KMS-11 (cell line): ENCODE data around the gene HSDL2.

ENCODE experiments used
- H2AFZ ChIP-seq: fragments of 200-600 bp; sonication (generic); 2 replicates; pipeline ENCODE4 v1.6.1; 2016; ENCODE audit warnings: antibody characterized with exemption, mixed run types, low read depth
- H3K27ac ChIP-seq: fragments of 200-600 bp; sonication (generic); 2 replicates; pipeline ENCODE4 v1.6.1; 2016; ENCODE audit warnings: mild to moderate bottlenecking, mixed run types
- H3K27me3 ChIP-seq: fragments of 200-600 bp; sonication (generic); 2 replicates; pipeline ENCODE4 v1.6.1; 2017; ENCODE audit warnings: mild to moderate bottlenecking, low read depth, mixed run types, moderate library complexity; ENCODE audit not compliant: insufficient read depth
- H3K36me3 ChIP-seq: fragments of 200-600 bp; sonication (generic); 2 replicates; pipeline ENCODE4 v1.6.1; 2017; ENCODE audit warnings: mild to moderate bottlenecking, mixed run types; ENCODE audit not compliant: insufficient read depth
- H3K4me1 ChIP-seq: fragments of 200-600 bp; sonication (generic); 2 replicates; pipeline ENCODE4 v1.6.1; 2016; ENCODE audit warnings: mild to moderate bottlenecking, low read depth, mixed run types; ENCODE audit not compliant: poor library complexity, severe bottlenecking
- H3K4me2 ChIP-seq: fragments of 200-600 bp; sonication (generic); 2 replicates; pipeline ENCODE4 v1.7.0; 2016; ENCODE audit warnings: mild to moderate bottlenecking, mixed run types
- H3K4me3 ChIP-seq: fragments of 200-600 bp; sonication (generic); IDR thresholded peaks from 2 replicates; pipeline ENCODE4 v1.6.1; 2017; ENCODE audit warnings: low read depth, low read length, mixed read lengths; ENCODE audit not compliant: insufficient read depth
- H3K79me2 ChIP-seq: fragments of 200-600 bp; sonication (generic); 2 replicates; pipeline ENCODE4 v1.6.1; 2016; ENCODE audit warnings: low read depth, mixed run types; ENCODE audit not compliant: insufficient read depth
- H3K9ac ChIP-seq: fragments of 200-600 bp; sonication (generic); 2 replicates; pipeline ENCODE4 v1.6.1; 2016; ENCODE audit warnings: mild to moderate bottlenecking, mixed run types
- H4K20me1 ChIP-seq: fragments of 200-600 bp; sonication (generic); 2 replicates; pipeline ENCODE4 v1.6.1; 2016; ENCODE audit warnings: mild to moderate bottlenecking, mixed run types; ENCODE audit not compliant: insufficient read depth
- TF ChIP-seq, protein P1 (sequence below): fragments of 200-600 bp; sonication (generic); conservative IDR thresholded peaks from 2 replicates; pipeline ENCODE4 v1.6.1; 2017; ENCODE audit warnings: low read depth, mild to moderate bottlenecking, antibody characterized with exemption, low read length, moderate library complexity, mixed read lengths

The HSDL2 gene

DNA sequence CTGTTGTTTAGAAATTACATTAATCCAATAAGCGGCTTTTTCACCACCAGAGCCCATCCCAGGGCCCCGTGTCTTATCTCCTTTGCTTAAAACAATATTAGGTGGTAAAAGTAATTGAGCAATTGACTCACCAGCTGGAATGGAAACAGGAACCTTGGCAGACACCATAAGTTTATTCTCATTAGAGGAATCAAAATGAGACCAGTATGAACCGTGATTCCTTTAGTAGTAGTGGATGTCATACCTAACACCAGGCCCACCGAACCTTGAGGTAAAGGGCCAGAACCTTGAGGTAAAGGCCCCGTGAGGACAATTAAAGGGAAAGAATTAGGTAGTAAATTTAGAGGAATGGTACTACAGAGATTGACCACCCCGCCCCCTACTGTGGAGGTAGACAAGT, 16.5 kb downstream of the HSDL2 start:
- Histone ChIP-seq H3K4me1 (peaks cover 7% of the 10 kb centered on the region), H3K4me2 (no peak overlapping the region), H3K27me3 (no peaks in the 10 kb centered on the region), H3K9ac (no peak overlapping the region), H3K27ac (no peak overlapping the region), H2AFZ (no peak overlapping the region), H3K4me3 (no peak overlapping the region), H3K79me2 (no peaks in the 10 kb centered on the region), H4K20me1 (no peaks in the 10 kb centered on the region), H3K36me3 (no peaks in the 10 kb centered on the region)
- TF ChIP-seq, protein P1, sequence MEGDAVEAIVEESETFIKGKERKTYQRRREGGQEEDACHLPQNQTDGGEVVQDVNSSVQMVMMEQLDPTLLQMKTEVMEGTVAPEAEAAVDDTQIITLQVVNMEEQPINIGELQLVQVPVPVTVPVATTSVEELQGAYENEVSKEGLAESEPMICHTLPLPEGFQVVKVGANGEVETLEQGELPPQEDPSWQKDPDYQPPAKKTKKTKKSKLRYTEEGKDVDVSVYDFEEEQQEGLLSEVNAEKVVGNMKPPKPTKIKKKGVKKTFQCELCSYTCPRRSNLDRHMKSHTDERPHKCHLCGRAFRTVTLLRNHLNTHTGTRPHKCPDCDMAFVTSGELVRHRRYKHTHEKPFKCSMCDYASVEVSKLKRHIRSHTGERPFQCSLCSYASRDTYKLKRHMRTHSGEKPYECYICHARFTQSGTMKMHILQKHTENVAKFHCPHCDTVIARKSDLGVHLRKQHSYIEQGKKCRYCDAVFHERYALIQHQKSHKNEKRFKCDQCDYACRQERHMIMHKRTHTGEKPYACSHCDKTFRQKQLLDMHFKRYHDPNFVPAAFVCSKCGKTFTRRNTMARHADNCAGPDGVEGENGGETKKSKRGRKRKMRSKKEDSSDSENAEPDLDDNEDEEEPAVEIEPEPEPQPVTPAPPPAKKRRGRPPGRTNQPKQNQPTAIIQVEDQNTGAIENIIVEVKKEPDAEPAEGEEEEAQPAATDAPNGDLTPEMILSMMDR, result no peak

DNA sequence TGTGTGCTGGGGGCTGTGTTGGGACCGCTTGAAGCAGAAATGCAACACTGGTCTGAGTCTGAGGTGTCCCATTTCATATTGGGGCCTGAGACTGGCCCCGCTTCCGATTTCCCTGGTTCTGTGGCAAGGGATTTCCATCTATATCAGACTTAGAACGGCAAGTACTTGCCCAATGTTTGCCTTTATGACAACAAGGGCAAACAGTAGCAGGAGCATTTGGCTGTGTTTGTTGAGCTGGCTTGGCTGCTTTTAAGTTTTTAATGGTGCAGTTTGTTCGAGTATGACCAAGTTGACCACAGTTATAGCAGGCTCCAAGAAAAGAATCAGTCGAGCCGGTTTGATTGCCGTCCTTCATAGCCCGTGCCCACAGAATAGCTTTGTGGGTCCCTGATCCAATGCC, 17.0 kb downstream of the HSDL2 start:
- no peak overlapping the region for H3K4me2 ChIP-seq
- no peak overlapping the region for H3K4me3 ChIP-seq
- H3K79me2 ChIP-seq, result no peaks in the 10 kb centered on the region
- H2AFZ ChIP-seq, result no peak overlapping the region
- H3K27ac ChIP-seq, result no peak overlapping the region
- H3K36me3 ChIP-seq, result no peaks in the 10 kb centered on the region
- H3K4me1 ChIP-seq, result peaks cover 2% of the 10 kb centered on the region
- TF ChIP-seq, protein P1, result no peak
- no peak overlapping the region for H3K9ac ChIP-seq
- no peaks in the 10 kb centered on the region for H4K20me1 ChIP-seq
- H3K27me3 ChIP-seq, result no peaks in the 10 kb centered on the region

DNA sequence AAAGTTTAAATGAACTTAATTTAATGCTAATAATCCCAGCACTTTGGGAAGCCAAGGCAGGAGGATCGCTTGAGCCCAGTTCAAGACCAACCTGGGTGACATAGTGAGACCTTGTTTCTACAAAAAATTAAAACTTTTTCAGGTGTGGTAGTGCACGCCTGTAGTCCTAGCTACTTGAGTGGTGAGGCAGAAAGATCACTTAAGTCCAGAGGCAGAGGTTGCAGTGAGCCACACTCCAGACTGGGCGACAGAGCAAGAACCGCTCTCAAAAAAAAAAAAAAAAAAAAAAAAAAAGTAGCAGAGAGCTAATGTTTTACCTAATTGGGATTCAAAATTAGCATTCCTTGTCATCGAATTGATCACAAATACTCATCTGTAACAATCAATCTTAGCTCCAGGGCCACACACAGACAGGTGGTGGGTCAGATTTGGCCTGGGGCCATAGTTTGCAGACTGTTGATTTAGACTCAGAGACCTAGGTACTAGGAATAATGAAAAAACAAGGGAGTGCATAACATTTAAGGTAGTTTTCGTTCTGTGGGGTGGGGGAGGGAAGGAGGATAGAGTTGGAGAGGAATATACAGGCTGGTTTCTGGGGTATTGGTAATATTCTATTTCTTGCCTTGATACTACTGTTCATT, 21.4 kb downstream of the HSDL2 start:
- Histone ChIP-seq H3K4me1 (no peaks in the 10 kb centered on the region), H4K20me1 (no peaks in the 10 kb centered on the region), H3K36me3 (no peaks in the 10 kb centered on the region)

DNA sequence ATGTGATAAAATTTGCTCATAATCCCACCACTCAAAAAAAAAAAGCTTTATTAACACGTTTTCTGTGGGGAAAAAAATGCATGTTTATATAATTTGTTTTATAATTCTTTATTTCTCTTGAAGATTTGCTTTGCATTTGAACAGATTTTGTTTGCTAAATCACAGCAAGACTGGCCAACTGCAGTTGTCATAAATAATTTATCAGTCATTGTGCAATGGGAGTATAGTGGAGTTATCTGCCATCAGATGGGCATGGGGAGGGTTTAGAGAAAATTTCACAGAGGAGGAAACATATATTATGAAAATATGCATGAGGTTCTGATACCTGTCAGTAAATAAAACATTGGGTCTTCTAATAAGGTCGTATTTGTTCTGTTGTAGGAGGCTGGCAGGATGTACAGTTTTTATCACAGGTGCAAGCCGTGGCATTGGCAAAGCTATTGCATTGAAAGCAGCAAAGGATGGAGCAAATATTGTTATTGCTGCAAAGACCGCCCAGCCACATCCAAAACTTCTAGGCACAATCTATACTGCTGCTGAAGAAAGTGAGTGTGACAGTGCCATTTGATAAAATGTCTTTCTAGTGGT, 23.8 kb downstream of the HSDL2 start:
- no peak overlapping the region for H3K4me3 ChIP-seq
- TF ChIP-seq, protein P1, result no peak
- H3K4me1 ChIP-seq, result no peaks in the 10 kb centered on the region
- H3K79me2 ChIP-seq, result no peaks in the 10 kb centered on the region
- H3K9ac ChIP-seq, result no peak overlapping the region
- H2AFZ ChIP-seq, result no peak overlapping the region
- no peaks in the 10 kb centered on the region for H4K20me1 ChIP-seq
- H3K4me2 ChIP-seq, result no peak overlapping the region
- H3K27ac ChIP-seq, result no peak overlapping the region
- H3K36me3 ChIP-seq, result no peaks in the 10 kb centered on the region
- H3K27me3 ChIP-seq, result no peaks in the 10 kb centered on the region

More for the DNA sequence above, 21.4 kb downstream of the HSDL2 start:
- no peaks in the 10 kb centered on the region for H3K79me2 ChIP-seq
- no peak overlapping the region for H3K9ac ChIP-seq
- TF ChIP-seq, protein P1, result no peak
- no peak overlapping the region for H3K27ac ChIP-seq
- H3K27me3 ChIP-seq, result no peaks in the 10 kb centered on the region
- H3K4me3 ChIP-seq, result no peak overlapping the region
- H2AFZ ChIP-seq, result no peak overlapping the region
- H3K4me2 ChIP-seq, result no peak overlapping the region
